Right lobe of liver (tissue), 4 donors: ENCODE measurements around the gene PITPNC1.

Source experiments
- CTCF ChIP-seq, 4 donors: fragments of 200-600 bp in 3 of 4; fragments of 450-650 bp in 1 of 4; IDR thresholded peaks; one replicate each; pipeline versions ENCODE4 v1.5.1 to v1.8.0; 2016 to 2022; ENCODE audit warnings: antibody characterized with exemption in 4 of 4, mild to moderate bottlenecking in 2 of 4
- POLR2A ChIP-seq: fragments of 450-650 bp; IDR thresholded peaks from one replicate; pipeline ENCODE4 v1.6.1; 2017; ENCODE audit warnings: antibody characterized with exemption, mild to moderate bottlenecking
- donor health status: DM: no; HTN: no; CAD: no.
- donor health status: DM: no; HTN: no; CAD: no.
- donor health status: DM: no; HTN: yes; CAD: no.

GRCh38 chr17:67420994-67421393 lies 43.9 kb downstream of the PITPNC1 start:
- TF ChIP-seq CTCF (IDR thresholded peaks at IDR 0.05) (no peak), POLR2A (no peak)
